NCI-H526 (cell line): ENCODE results near the gene CENPP.

Source experiments
- DNase-seq, 2 experiments: peaks; one replicate each; lab custom pipeline; 2025; lab: John Stamatoyannopoulos, UW

Gene CENPP

DNA sequence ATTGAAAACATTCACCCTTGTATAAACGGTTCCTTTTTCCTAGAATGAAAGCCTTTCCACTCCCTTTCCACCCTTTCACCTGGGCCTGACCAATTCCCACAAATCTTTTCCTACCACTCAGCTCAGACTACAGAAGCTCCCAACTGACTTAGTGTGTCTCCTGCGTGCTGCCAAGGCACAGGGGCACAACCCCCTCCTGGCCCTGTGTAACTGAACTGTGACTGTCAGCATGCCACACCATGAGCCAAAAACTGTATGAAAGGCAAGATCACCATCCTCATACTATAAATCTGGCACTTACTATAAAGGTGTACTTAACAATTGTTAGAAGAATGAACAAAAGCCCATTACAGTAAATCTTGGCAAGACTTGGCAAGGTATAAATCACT is 12.1 kb upstream of the CENPP start:
- no peak for DNase-seq

DNA sequence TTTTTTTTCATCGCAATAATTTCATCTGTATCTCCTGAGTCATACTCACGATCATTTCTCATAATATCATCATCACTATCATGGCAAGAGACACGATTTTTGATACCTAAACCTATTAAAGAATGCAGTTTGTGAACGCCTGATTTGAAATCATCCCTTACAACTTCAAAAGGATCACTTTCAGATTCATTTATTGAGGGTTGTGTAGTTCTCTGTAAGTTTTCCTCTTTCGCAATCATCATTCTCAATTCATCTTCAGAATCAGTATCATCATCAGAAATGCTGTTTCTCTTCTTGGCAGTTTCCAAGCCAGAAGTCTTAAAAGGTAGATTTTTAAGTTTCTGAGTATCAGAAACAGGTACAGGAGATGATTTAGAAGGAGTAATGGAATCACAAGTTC is 10.3 kb upstream of the CENPP start:
- DNase-seq: no peak

DNA sequence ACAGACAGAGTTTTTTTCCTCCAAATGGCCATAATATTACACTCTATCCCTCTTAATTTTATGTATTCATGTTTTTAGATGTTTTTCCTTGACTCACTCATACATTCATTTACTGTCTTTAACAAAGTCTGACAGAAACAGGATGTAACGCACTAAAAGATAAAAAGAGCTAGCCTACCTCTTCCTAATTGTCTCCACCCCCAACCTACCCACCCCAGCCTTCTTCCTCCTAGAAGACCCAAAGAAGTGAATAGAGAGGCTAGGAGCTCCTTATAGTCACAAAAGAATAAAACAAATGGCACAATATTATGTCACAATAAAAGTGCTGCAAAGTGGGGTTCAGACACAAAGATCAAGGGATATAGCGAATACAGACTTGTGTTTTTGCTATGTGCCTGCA is 1.3 kb upstream of the CENPP start:
- no peak for DNase-seq

DNA sequence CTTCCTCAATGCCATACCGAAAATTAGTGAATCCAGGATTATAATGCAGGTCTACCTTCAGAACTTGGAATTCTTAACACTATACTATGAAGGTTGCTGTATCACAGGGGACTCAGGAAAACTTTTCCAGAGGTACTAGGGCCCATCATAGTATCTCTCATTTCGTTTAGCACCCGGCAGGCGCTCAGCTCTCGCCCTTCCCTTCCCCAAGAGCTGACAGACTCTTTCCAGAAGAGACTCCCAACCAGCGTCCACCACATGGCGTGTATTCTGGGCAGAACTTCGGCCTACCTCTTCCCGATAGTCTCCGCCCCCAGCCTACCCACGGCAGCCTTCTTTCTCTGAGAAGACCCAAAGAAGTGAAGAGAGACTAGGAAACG is 874 bp upstream of the CENPP start:
- DNase-seq: peak in 1 of 2 experiments; percentile 61

DNA sequence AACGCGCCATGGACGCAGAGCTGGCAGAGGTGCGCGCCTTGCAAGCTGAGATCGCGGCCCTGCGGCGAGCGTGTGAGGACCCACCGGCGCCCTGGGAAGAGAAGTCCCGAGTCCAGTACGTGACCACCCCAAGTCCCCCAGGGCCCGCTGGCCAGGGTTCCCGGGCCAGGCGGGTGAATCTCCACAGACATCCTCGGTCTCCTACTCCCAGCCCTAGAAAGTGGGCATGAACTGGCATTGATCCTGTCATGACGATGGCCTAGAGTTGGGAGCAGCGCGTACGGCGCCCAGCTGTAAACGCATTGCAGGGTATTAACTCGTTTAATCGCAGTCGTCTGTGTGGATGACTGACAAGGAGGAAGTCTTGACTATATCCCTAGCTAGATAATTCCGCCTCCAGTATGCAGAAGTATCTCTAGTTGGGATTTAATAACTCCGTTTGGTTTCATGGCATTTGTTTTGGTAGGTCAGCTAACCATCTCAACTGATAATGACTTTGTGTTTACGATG is 293 bp downstream of the CENPP start:
- peak in 1 of 2 experiments; percentile 56 for DNase-seq

DNA sequence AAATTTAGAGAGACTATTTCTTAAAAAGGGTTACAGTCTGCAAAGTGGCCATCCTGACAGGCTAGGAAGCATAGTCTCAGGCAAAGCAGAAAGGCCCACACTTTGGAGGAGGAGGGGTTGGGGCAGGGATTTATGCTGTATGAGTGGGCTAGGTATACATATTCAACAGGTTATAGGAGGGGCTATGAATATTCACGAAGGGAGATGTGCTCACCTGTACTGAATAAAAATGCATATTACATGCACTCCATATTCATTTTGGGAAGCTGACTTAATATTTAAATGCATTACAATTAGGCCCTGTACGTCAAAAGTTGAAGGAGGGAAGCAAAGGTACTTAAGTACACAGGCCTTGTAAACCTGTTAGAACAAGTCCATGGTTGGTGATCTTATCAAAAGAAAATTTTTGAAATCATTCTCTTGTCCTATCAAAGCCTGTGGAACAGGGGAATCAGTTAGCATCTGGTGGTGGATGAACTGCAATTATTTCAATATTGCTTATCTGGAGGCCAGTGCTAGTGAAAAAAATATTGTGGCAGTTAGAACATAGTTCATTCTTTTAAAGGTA is 1.6 kb downstream of the CENPP start:
- DNase-seq: peak; percentile 17 to 32

DNA sequence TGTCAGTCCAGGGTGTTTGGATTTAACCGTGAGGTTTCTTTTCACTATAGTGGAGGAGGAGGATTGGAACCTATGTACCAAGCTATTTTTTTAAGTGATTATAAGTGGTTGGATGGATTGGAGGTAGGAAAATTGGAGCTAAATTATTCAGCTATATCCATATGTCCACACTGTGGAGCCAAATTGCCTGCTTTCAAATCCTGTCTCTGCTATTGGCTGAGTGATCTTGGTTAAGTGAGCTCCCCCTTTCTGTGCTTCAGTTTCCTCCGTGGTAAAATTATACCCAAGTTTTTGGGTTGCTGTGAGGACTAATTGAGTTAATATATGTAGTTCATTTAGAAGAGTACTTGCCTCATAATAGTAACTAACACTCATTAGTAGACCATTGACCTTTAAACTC is 2.5 kb downstream of the CENPP start:
- peak in 1 of 2 experiments; percentile 18 for DNase-seq

DNA sequence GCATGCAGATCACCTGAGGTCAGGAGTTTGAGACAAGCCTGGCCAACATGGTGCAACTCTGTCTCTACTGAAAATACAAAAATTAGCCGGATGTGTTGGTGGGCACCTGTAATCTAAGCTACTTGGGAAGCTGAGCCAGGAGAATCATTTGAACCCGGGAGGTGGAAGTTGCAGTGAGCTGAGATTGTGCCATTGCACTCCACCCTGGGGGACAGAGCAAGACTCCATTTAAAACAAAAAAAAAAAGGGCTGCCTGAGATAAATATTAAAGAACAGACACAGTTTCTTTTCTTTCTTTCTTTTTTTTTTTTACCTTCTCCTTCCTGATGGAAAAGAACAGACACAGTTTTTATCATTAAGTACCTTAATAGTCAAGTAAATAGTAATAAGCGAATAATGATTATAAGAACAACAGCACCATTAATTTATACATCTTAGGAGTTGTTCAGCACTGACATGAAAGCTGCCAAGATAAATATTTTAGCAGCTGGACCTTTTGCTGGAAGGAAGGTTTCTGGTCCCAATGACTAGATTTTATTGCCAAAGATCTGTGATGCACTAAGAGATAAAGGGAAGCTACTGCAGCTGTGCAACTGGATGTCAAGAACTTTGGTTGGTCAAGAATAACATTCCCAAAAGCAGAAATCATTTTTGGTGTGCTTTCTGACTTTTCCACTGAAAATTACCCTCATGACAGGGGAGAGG is 7.0 kb downstream of the CENPP start:
- DNase-seq: no peak

DNA sequence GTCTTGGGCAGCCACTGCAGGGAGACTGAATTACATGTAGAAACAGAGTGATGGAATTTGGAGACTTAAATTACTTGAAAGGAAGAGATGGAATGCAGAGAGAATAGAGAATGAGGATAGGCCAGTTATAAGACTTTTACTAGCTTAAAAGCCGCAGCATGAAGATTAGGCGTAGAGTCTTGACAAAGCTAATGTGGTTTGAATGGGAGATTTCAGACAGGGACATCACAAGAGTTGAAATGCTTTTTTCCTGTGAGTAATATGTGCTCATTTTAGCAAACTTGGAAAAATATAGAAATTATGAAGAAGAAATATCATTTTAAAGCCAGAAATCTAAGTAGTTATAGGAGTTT is 7.5 kb downstream of the CENPP start:
- DNase-seq: no peak

DNA sequence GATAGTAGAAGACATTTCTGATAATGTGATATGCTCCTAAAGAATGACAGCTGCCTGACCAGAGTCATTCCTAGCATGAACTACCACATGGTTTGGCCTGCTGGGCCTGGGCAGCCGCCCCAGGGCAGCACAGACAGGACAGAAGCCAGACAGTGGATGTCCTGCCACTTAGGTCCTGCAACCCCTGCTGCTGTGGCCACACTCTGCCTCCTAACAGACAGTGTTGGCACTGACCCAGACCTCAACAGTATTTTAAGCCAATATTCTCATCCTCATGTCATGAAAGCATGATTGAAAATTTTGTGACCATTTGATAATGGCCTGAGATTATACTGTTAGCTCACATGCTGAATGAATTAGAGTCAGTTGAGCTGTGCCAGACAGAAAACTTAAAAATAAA is 15.8 kb downstream of the CENPP start:
- DNase-seq: no peak

DNA sequence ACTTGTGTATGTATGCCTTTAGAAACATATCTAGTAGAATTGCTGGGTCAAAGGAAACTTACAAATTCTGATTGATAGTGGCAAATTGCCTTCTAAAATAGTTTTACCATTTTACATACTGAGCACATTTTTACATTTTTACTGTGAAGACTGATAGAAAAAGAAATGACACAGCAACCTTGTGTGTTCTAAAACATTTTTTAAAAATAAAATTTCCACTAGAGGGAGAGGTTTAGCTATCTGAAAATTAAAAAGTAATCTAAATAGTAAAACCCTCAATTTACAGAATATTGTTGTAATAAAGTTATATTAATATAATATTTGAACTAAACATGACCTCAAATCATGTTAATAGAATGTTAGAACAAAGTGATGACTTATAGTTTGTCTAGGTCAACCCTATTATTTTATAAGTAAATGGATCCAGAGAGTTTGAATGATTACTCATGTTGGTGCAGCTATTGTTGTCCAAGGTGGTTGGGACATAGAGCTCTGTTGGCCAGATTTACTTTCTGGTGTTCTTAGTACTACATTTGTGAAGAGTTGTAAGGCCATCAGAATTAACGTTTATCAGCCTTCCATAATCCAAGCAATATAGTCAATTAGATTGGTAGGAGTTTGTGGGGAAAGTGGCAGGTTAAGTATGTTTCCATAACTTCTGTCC is 17.2 kb downstream of the CENPP start:
- no peak for DNase-seq

DNA sequence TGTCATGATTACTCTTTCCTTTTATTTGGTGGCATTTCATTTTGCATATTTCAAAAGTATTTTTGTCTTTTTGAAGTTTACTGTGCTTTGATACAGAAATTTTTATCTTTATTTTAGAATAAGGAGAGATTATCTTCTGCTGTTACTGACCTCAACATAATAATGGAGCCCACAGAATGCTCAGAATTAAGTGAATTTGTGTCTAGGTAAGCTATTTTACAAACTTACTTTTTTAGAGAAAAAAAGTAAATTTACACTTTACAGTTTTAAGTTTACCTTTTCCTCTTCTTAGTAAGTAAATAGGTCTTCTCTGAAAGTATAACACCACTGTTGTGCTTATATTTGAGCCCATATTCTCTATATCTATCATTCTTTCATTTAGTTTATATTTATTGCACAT is 19.8 kb downstream of the CENPP start:
- no peak for DNase-seq

DNA sequence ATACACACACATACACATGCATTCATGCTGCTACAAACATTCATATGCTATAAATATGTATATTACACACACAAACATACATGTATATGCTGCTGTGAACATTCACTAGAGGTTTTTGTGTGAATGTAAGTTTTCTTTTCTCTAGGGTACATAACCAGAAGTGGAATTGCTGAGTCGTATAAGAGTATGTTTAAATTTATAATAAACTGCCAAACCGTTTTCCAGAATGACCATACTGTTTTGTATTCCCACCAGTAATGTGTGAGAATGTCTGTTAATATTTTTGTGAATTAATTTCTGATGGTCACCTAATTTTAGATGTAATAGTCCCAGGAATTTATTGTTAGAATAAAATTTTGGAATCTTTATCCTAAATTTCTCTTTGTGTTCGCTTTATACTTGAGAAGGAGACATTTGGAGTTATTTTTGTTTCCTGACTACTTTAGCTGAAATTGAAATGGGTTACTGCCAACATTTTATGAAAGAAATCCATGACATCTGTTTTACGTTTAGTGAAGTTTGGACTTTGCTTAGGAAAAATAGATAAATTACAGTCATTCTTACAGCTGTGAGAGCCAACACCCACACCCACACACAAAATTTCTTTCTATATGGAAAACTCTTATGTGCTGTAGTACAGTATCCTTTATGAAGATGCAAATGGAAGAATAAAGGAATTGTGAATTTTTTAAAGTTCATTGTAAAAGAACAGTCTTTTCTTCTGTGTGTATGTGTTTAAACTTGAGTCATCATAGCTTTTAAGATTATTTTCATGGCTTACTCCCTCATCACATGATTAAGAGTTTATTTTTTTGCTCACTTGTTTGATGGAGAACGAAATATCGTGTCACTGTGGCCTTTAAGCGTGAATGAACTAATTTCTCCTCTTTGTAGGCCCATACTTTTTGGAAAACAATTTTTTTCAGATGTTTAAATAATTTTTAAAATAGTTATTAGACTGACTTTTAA is 24.3 kb downstream of the CENPP start:
- DNase-seq: no peak

DNA sequence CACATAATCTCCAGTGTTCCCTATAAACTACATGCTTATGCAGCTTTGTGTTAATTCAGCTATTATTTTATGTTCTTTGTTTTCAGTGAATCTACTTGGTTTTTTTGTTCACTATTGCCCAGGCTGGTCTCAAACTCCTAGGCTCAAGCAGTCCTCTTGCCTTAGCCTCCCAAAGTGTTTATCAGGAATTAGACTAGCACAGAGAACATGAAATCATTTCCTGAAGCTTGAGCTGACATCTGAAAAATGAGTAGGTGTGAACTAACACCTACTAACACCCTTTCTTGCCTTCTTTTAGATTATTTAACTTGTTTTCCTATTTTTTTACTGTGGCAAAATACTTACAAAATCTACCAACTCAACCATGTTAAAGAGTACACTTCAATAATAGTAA is 25.0 kb downstream of the CENPP start:
- DNase-seq: no peak

DNA sequence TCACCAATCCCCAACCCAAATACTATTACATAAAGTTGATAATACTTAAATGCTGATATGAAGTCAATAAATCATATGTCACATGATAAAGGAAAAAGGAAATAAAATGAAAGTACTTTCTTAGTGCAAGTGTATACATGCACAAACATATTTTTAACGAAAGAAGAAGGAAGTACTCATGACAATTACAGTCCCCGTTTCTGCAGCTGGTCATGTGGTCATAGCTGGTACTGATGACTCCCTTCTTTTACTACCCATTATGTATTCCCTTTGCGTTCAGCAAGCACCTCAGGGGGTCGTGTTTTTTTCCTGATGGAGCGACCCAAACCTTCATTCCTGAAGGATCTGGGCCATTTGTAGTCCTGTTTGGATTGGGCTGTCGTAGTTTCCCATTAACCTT is 27.3 kb downstream of the CENPP start:
- DNase-seq: no peak

DNA sequence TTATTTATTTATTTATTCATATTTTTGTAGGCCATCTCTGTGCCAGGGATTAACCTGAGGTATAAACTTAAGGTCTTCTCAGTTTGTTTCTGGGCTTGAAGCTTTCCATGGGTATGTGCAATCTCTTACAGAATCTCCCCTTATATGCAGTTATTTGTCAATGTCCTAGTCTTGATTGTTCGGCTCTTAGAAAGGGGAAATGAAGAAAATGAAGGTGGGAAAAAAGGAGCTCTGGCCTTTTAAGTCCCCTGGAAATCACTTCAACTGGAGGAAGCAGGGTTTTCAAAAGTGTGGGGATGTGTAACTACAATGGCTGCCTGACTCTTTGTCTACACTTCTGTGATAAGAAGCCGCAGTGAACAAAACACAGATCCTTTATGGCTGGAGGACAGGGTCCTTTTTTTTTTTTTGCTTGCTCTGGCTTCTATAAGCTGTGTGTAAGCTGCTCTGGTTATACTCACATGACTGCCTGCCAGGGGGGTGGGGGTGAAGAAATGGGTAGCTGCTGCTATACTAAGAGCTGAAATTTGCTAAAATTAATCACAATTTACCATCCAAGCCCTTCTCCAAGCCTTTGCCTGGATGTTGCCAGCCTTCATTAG is 33.7 kb downstream of the CENPP start:
- DNase-seq: no peak

DNA sequence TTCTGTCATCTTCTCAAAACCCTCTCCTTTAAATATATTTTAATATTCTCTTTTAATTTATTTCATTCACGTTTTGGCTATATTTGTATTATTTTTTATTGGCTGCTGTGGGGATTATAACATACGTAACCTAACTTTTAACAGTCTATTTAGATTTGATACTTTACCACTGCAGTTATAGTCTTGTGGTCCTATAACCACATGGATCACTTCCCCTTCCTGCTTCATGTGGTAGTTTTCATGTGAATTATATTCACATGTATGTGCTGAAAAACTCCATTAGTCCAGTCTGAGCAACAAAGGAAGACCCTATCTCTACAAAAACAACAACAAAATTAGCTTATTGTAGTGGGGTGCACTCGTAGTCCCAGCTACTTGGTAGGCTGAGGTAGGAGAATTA is 34.3 kb downstream of the CENPP start:
- no peak for DNase-seq

DNA sequence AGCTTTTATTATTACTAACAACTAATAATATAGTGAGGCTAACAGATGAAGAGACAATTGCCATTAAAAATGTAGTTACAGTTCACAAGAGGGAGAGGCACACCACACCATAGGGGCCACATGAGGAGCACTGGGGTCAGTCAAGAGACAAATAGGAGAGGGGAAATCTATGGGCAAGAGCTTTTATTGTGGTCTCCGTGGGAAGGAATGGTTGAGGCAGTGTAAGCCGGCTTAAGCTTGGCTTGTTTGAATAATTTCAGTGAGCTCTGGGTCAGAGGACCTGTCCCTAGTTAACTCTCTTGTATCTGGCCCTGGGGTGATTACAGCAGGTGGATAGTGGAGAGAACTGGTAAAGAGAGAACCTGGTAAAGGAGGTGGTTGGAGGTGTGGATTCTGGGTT is 43.3 kb downstream of the CENPP start:
- no peak for DNase-seq

DNA sequence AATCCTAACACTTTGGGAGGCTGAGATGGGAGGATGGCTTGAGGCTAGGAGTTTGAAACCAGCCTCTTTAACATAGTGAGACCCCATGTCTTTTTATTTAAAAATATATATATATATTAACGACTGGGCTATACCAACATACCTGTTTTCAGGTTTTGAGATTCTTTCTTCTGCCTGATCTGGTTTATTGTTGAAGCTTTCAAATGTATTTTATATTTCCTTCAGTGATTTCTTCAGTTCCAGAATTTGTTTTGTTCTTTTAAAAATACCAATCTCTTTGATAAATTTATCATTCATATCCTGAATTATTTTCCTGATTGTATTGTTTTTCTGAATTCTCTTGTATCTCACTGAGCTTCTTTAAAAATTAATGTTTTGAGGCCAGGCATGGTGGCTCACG is 47.4 kb downstream of the CENPP start:
- DNase-seq: no peak

DNA sequence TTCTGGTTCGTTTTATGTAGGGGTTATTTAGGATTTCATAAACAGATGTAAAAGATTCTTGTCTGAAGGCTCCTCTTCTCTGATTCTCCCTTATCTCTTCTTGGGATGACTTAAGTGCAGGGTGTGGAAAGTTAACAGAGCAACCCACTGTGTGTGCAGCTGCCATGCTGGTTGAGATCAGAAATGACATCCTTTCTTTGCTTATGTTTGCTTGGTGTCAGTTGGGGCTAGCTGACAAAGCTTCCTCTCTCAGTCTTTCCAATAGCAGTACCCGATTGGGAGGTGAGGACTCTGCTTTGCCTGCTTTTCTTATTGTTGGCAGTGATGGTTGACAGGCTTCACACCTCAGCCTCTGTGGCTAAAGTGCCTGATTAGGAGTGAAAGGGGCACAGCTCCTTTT is 52.1 kb downstream of the CENPP start:
- DNase-seq: no peak

DNA sequence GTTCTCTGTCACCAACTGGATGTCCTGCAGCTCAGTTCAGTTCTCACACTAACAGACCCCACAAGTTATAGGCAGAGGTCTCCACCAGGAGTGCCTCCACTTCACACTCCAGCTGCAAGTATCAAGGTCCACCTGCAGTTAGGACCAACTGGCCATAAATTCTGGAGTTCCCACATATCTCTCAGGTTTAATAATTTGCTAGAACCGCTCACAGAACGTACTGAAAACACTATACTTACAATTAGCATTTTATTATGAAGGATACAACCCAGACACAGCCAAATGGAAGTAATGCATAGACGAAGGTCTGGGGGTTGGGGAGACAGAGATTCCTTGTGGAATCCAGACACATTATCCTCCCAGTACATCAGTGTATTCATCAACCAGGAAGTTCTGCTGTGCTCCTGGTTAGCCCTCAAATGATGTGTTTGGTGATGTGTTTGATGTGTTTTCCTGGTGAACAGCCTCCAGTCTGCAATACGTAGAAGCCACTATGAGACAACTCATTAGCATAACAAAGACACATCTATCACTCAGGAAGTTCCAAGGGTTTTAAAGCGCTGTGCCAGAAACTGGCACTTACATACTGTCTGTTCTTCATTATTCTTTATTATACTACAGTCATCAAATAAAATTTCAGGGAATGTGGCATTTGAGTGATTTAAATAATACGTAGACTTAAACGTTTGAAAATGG is 53.3 kb downstream of the CENPP start:
- DNase-seq: no peak
